ENCODE results near the gene EFHC1. TPM values are rescaled to one million over a fixed set of nuclear protein-coding genes. Genes with fewer than 3 reads are reported as not detected.

The EFHC1 gene
- total RNA-seq, 2 donors from 2014 or later: 11.5 to 17.4 TPM

GRCh38 chr6:52496631-52497030 lies 76.5 kb downstream of the EFHC1 start:
- Histone ChIP-seq H3K27me3 (no peaks in the 10 kb centered on the region), H3K4me1 (no peaks in the 10 kb centered on the region), H3K27ac (no peak overlapping the region), H3K4me3 (no peak overlapping the region), H3K9me3 (no peaks in the 10 kb centered on the region), H3K36me3 (replicated peaks in 1 of 2; ENCODE audit: insufficient read depth in 1 of 2, low read depth in 2 of 2) (no peaks in the 10 kb centered on the region)
- TF ChIP-seq POLR2A (IDR thresholded peaks at IDR 0.05) (no peak), CTCF (IDR thresholded peaks at IDR 0.05) (no peak)
- WGBS, 2 donors: 83 to 84% methylated on average over 2 of the region's 2 CpGs
- DNase-seq (no peak), ATAC-seq (no peak)
- intact Hi-C loops (cut with DNase I): no loop called here

- TF ChIP-seq CTCF (IDR thresholded peaks at IDR 0.05) (no peak), POLR2A (IDR thresholded peaks at IDR 0.05) (no peak)
- H3K9me3 ChIP-seq: no peaks in the 10 kb centered on the region
- no peak overlapping the region for H3K4me3 ChIP-seq
- WGBS, 2 donors: 82 to 88% methylated on average over 14 of the region's 14 CpGs
- H3K27me3 ChIP-seq: no peaks in the 10 kb centered on the region
- no peak overlapping the region for H3K27ac ChIP-seq
- intact Hi-C loops (cut with DNase I): no loop called here
- no peak for ATAC-seq
- no peaks in the 10 kb centered on the region for H3K4me1 ChIP-seq
- H3K36me3 ChIP-seq (replicated peaks in 1 of 2; ENCODE audit: insufficient read depth in 1 of 2, low read depth in 2 of 2): no peaks in the 10 kb centered on the region
- no peak for DNase-seq
Measured at GRCh38 chr6:52497652-52498408, 77.7 kb downstream of the EFHC1 start.

- TF ChIP-seq CTCF (IDR thresholded peaks at IDR 0.05) (no peak), POLR2A (IDR thresholded peaks at IDR 0.05) (no peak)
- no peaks in the 10 kb centered on the region for H3K9me3 ChIP-seq
- H3K4me1 ChIP-seq: peaks cover 6% of the 10 kb centered on the region
- H3K27ac ChIP-seq: no peak overlapping the region
- 88 to 92% methylated on average over 11 of the region's 11 CpGs for WGBS, 2 donors
- intact Hi-C loops (cut with DNase I): no loop called here
- H3K36me3 ChIP-seq (replicated peaks in 1 of 2; ENCODE audit: insufficient read depth in 1 of 2, low read depth in 2 of 2): no peaks in the 10 kb centered on the region
- no peak overlapping the region for H3K4me3 ChIP-seq
- no peak for ATAC-seq
- H3K27me3 ChIP-seq: no peaks in the 10 kb centered on the region
- DNase-seq: no peak
Measured at GRCh38 chr6:52498538-52499017, 78.4 kb downstream of the EFHC1 start.

GRCh38 chr6:52499026-52499425 lies 78.9 kb downstream of the EFHC1 start:
- ATAC-seq: no peak
- peaks cover 10% of the 10 kb centered on the region for H3K4me1 ChIP-seq
- H3K36me3 ChIP-seq (replicated peaks in 1 of 2; ENCODE audit: insufficient read depth in 1 of 2, low read depth in 2 of 2): no peaks in the 10 kb centered on the region
- no peak overlapping the region for H3K4me3 ChIP-seq
- 76 to 92% methylated on average over 1 of the region's 1 CpG for WGBS, 2 donors
- DNase-seq: no peak
- H3K27me3 ChIP-seq: no peaks in the 10 kb centered on the region
- H3K9me3 ChIP-seq: no peaks in the 10 kb centered on the region
- no peak overlapping the region for H3K27ac ChIP-seq
- TF ChIP-seq POLR2A (IDR thresholded peaks at IDR 0.05): no peak
- intact Hi-C loops (cut with DNase I): no loop called here

- WGBS, 2 donors: 86 to 91% methylated on average over 11 of the region's 11 CpGs
- Histone ChIP-seq H3K4me3 (no peak overlapping the region), H3K4me1 (peaks cover 17% of the 10 kb centered on the region), H3K27ac (no peak overlapping the region), H3K9me3 (no peaks in the 10 kb centered on the region), H3K36me3 (replicated peaks in 1 of 2; ENCODE audit: insufficient read depth in 1 of 2, low read depth in 2 of 2) (no peaks in the 10 kb centered on the region), H3K27me3 (no peaks in the 10 kb centered on the region)
- ATAC-seq (no peak), DNase-seq (no peak)
- TF ChIP-seq POLR2A (IDR thresholded peaks at IDR 0.05) (no peak), CTCF (IDR thresholded peaks at IDR 0.05) (no peak)
- intact Hi-C loops (cut with DNase I): no loop called here
Measured at GRCh38 chr6:52499681-52500236, 79.6 kb downstream of the EFHC1 start.
